ENCODE data around the gene PRG2. TPM values are rescaled to one million over a fixed set of nuclear protein-coding genes. Genes with fewer than 3 reads are reported as not detected.

Gene PRG2
- total and polyA plus RNA-seq, 2 of the 13 experiments (the other 11 are each of a cell fraction or from before 2014, with no cell fraction given): not detected

GRCh38 chr11:57342702-57343101, 47.7 kb downstream of the PRG2 start:
- Histone ChIP-seq H3K4me3 (replicated peaks in 1 of 3; ENCODE audit: insufficient read depth in 1 of 3, low read depth in 2 of 3, low read length in 3 of 3) (no peak overlapping the region), H3K79me2 (ENCODE audit: insufficient read depth, low read length) (no peaks in the 10 kb centered on the region), H3K4me1 (ENCODE audit: insufficient read depth, low read length) (peaks cover 54% of the 10 kb centered on the region), H2AFZ (ENCODE audit: low read length) (no peak overlapping the region), H3K4me2 (ENCODE audit: low read depth, low read length) (no peak overlapping the region), H3K9me3 (ENCODE audit: low read length) (no peaks in the 10 kb centered on the region), H3K9ac (ENCODE audit: insufficient read depth, low read depth, low read length) (no peak overlapping the region), H3K27me3 (ENCODE audit: control insufficient read depth in 1 of 2, insufficient read depth in 2 of 2, low read length in 2 of 2) (peaks cover 1 to 28% of the 10 kb centered on the region in 2 experiments; a peak in 4 of 5 replicates), H4K20me1 (ENCODE audit: insufficient read depth, low read length) (no peaks in the 10 kb centered on the region), H3K36me3 (replicated peaks in 1 of 2; ENCODE audit: control insufficient read depth in 1 of 2, insufficient read depth in 2 of 2, low read length in 2 of 2) (no peaks in the 10 kb centered on the region), H3K27ac (ENCODE audit: extremely low read length, insufficient read depth, low read length) (no peak overlapping the region)
- TF ChIP-seq ZMYM3 (CRISPR knock-in tag; IDR thresholded peaks at IDR 0.05) (no peak), TSC22D2 (CRISPR knock-in tag; IDR thresholded peaks at IDR 0.05; ENCODE audit: borderline replicate concordance) (no peak), ZNF766 (CRISPR knock-in tag; IDR thresholded peaks at IDR 0.05; ENCODE audit: borderline replicate concordance) (no peak), AKAP8 (CRISPR knock-in tag; IDR thresholded peaks at IDR 0.05) (no peak), NFKBIZ (CRISPR knock-in tag; IDR thresholded peaks at IDR 0.05) (no peak), ZNF777 (CRISPR knock-in tag; IDR thresholded peaks at IDR 0.05) (no peak), ZNF746 (CRISPR knock-in tag; IDR thresholded peaks at IDR 0.05) (no peak)
- TF ChIP-seq, protein P1, sequence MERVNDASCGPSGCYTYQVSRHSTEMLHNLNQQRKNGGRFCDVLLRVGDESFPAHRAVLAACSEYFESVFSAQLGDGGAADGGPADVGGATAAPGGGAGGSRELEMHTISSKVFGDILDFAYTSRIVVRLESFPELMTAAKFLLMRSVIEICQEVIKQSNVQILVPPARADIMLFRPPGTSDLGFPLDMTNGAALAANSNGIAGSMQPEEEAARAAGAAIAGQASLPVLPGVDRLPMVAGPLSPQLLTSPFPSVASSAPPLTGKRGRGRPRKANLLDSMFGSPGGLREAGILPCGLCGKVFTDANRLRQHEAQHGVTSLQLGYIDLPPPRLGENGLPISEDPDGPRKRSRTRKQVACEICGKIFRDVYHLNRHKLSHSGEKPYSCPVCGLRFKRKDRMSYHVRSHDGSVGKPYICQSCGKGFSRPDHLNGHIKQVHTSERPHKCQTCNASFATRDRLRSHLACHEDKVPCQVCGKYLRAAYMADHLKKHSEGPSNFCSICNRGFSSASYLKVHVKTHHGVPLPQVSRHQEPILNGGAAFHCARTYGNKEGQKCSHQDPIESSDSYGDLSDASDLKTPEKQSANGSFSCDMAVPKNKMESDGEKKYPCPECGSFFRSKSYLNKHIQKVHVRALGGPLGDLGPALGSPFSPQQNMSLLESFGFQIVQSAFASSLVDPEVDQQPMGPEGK (CRISPR knock-in tag; IDR thresholded peaks at IDR 0.05): no peak
- TF ChIP-seq, protein P2, sequence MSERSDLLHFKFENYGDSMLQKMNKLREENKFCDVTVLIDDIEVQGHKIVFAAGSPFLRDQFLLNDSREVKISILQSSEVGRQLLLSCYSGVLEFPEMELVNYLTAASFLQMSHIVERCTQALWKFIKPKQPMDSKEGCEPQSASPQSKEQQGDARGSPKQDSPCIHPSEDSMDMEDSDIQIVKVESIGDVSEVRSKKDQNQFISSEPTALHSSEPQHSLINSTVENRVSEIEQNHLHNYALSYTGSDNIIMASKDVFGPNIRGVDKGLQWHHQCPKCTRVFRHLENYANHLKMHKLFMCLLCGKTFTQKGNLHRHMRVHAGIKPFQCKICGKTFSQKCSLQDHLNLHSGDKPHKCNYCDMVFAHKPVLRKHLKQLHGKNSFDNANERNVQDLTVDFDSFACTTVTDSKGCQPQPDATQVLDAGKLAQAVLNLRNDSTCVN (CRISPR knock-in tag; IDR thresholded peaks at IDR 0.05; ENCODE audit: borderline replicate concordance): no peak
- WGBS (ENCODE audit: low lambda C conversion rate): 54% methylated on average over 11 of the region's 11 CpGs
- DNase-seq (ENCODE audit: low spot score) (no peak), ATAC-seq (no peak), FAIRE-seq (no peak)
- POLR2A ChIA-PET: interaction anchor here (0.5 to 1.5 kb wide), 2 partner anchors 18 to 19 kb away, joined by 3 read pairs; partner anchors contain the start of gene TNKS1BP1
- in situ Hi-C loops (cut with HindIII; ENCODE audit: extremely low pct_ligation_motif_present, low pct_unique_long_range_greater_than_20kb) (loop anchor here (10.0 kb wide), 1 partner anchor 222 kb away; the partner anchor contains the start of gene UBE2L6), intact Hi-C loops (cut with micrococcal nuclease; ENCODE audit: unreplicated experiment) (loop anchor here (10.0 kb wide), 1 partner anchor 208 kb away; no protein-coding TSS in a partner anchor)
- CTCF ChIA-PET (ENCODE audit: low intra/inter-chr PET ratio, low total read pairs): no interaction called here
- BruUV-seq (replicated peaks): no TSS peak
